Measurements from ENCODE around the gene RPL14. TPM values are rescaled to one million over a fixed set of nuclear protein-coding genes. Genes with fewer than 3 reads are reported as not detected.

The RPL14 gene
- total RNA-seq, 5 donors from 2014 or later (not counting 1 experiment from before 2014, with no cell fraction given), result 2,898 to 3,980 (median 3,701) TPM

- Histone ChIP-seq H3K27ac (ENCODE audit: low read length) (no peak overlapping the region), H3K36me3 (ENCODE audit: control insufficient read depth in 2 of 2, extremely low read depth in 1 of 2, insufficient read depth in 1 of 2, low read length in 1 of 2) (no peaks in the 10 kb centered on the region), H3K4me3 (ENCODE audit: control insufficient read depth in 1 of 2, extremely low read depth in 1 of 2, low read length in 1 of 2) (no peak overlapping the region), H3K9me3 (no peaks in the 10 kb centered on the region), H3K4me1 (ENCODE audit: control insufficient read depth in 1 of 2, extremely low read depth in 1 of 2, insufficient read depth in 2 of 2, low read length in 2 of 2) (no peaks in the 10 kb centered on the region), H3K27me3 (replicated peaks in 1 of 2; ENCODE audit: control insufficient read depth in 2 of 2, extremely low read depth in 1 of 2, insufficient read depth in 2 of 2, low read length in 1 of 2) (no peaks in the 10 kb centered on the region)
- POLR2A ChIA-PET, result no interaction called here
- peaks cover 20% of the 10 kb centered on the region for H3K36me3 Mint-ChIP-seq
- H3K27ac Mint-ChIP-seq, result no peak overlapping the region
- no peaks in the 10 kb centered on the region for H3K27me3 Mint-ChIP-seq
- no peaks in the 10 kb centered on the region for H3K4me1 Mint-ChIP-seq
- H3K9me3 Mint-ChIP-seq, result no peaks in the 10 kb centered on the region
- DNase-seq (no peak), ATAC-seq (replicated peaks in 1 of 4) (no peak)
- no CpG with 5 or more reads among the region's 2 CpGs for WGBS (ENCODE audit: insufficient coverage)
- CTCF ChIA-PET, result no interaction called here
- no peak overlapping the region for H3K4me3 Mint-ChIP-seq
Measured at GRCh38 chr3:40432793-40433192, 24.3 kb upstream of the RPL14 start.

DNA sequence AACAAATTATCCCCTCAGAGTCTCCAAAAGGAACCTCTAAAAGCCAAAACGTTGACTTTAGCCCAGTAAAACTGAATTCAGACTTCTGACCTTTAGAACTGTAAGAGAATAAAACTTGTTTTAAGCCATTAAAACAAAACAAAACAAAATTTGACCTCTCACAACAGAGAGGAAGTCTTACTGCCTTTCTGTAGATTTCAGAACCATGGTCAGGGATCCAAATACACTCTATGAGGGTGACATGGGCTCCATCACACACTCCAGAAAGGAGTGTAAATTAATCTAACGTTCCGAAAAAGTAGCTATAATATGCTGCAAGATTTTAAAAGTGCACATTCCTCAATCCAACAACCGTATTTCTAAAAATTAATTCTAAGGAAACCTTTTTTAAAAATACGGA, 19.2 kb upstream of the RPL14 start:
- CTCF ChIA-PET, result no interaction called here
- H3K4me3 Mint-ChIP-seq, result no peak overlapping the region
- no peaks in the 10 kb centered on the region for H3K27me3 ChIP-seq (replicated peaks in 1 of 2; ENCODE audit: control insufficient read depth in 2 of 2, extremely low read depth in 1 of 2, insufficient read depth in 2 of 2, low read length in 1 of 2)
- H3K36me3 Mint-ChIP-seq, result peaks cover 13% of the 10 kb centered on the region
- H3K4me3 ChIP-seq (ENCODE audit: control insufficient read depth in 1 of 2, extremely low read depth in 1 of 2, low read length in 1 of 2), result no peak overlapping the region
- POLR2A ChIA-PET, result no interaction called here
- H3K9me3 Mint-ChIP-seq, result peaks cover 0 to 4% (median 0%) of the 10 kb centered on the region in 3 donors
- H3K27ac Mint-ChIP-seq, result no peak overlapping the region
- no peaks in the 10 kb centered on the region for H3K4me1 ChIP-seq (ENCODE audit: control insufficient read depth in 1 of 2, extremely low read depth in 1 of 2, insufficient read depth in 2 of 2, low read length in 2 of 2)
- ATAC-seq (replicated peaks in 1 of 4) (no peak), DNase-seq (no peak)
- no CpG with 5 or more reads among the region's 5 CpGs for WGBS (ENCODE audit: insufficient coverage)
- no peaks in the 10 kb centered on the region for H3K4me1 Mint-ChIP-seq
- H3K36me3 ChIP-seq (ENCODE audit: control insufficient read depth in 2 of 2, extremely low read depth in 1 of 2, insufficient read depth in 1 of 2, low read length in 1 of 2), result no peaks in the 10 kb centered on the region
- H3K9me3 ChIP-seq, result no peaks in the 10 kb centered on the region
- no peaks in the 10 kb centered on the region for H3K27me3 Mint-ChIP-seq
- no peak overlapping the region for H3K27ac ChIP-seq (ENCODE audit: low read length)

GRCh38 chr3:40445062-40445461, 12.1 kb upstream of the RPL14 start:
- H3K9me3 Mint-ChIP-seq, result peaks cover 0 to 4% (median 0%) of the 10 kb centered on the region in 3 donors
- POLR2A ChIA-PET, result interaction anchor here in 1 of 2 donors (0.7 kb wide), 1 partner anchor 53 kb away, joined by 3 read pairs; no protein-coding TSS in a partner anchor

DNA sequence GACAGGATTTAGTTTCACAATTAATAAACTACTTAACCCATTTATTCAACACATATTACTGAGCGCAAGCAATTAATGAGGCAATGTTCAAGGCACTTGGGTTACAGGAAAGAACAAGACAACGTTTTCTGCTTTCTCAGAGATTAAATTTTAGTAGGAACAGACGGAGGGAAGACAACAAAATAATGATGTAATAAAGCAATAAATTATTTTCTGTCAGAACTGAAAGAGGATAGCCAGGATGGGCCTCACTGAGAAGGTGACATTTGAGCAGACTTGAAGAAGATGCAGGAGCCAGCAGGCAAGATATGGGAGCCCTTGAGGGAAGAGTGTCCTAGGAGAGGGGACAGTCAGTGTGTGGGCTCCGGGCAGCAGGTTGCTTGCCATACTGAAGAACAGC, 11.3 kb upstream of the RPL14 start:
- Histone ChIP-seq H3K36me3 (ENCODE audit: control insufficient read depth in 2 of 2, extremely low read depth in 1 of 2, insufficient read depth in 1 of 2, low read length in 1 of 2) (peaks cover 5 to 8% of the 10 kb centered on the region in 2 donors), H3K27me3 (replicated peaks in 1 of 2; ENCODE audit: control insufficient read depth in 2 of 2, extremely low read depth in 1 of 2, insufficient read depth in 2 of 2, low read length in 1 of 2) (no peaks in the 10 kb centered on the region), H3K4me1 (ENCODE audit: control insufficient read depth in 1 of 2, extremely low read depth in 1 of 2, insufficient read depth in 2 of 2, low read length in 2 of 2) (no peaks in the 10 kb centered on the region), H3K4me3 (ENCODE audit: control insufficient read depth in 1 of 2, extremely low read depth in 1 of 2, low read length in 1 of 2) (no peak overlapping the region), H3K27ac (ENCODE audit: low read length) (no peak overlapping the region), H3K9me3 (no peaks in the 10 kb centered on the region)
- Mint-ChIP-seq H3K36me3 (peaks cover 22% of the 10 kb centered on the region), H3K9me3 (no peaks in the 10 kb centered on the region), H3K4me3 (no peak overlapping the region), H3K27ac (no peak overlapping the region), H3K27me3 (no peaks in the 10 kb centered on the region), H3K4me1 (no peaks in the 10 kb centered on the region)
- CTCF ChIA-PET, result no interaction called here
- DNase-seq (no peak), ATAC-seq (replicated peaks in 1 of 4) (no peak)
- POLR2A ChIA-PET, result no interaction called here
- WGBS (ENCODE audit: insufficient coverage), result 100% methylated on average over 2 of the region's 4 CpGs

More at GRCh38 chr3:40445062-40445461, 12.1 kb upstream of the RPL14 start:
- Mint-ChIP-seq H3K4me1 (no peaks in the 10 kb centered on the region), H3K4me3 (no peak overlapping the region), H3K36me3 (peaks cover 22% of the 10 kb centered on the region), H3K27me3 (no peaks in the 10 kb centered on the region), H3K27ac (no peak overlapping the region)
- DNase-seq (no peak), ATAC-seq (replicated peaks in 1 of 4) (no peak)
- Histone ChIP-seq H3K36me3 (ENCODE audit: control insufficient read depth in 2 of 2, extremely low read depth in 1 of 2, insufficient read depth in 1 of 2, low read length in 1 of 2) (peaks cover 5 to 8% of the 10 kb centered on the region in 2 donors), H3K9me3 (no peaks in the 10 kb centered on the region), H3K4me3 (ENCODE audit: control insufficient read depth in 1 of 2, extremely low read depth in 1 of 2, low read length in 1 of 2) (no peak overlapping the region), H3K27ac (ENCODE audit: low read length) (no peak overlapping the region), H3K27me3 (replicated peaks in 1 of 2; ENCODE audit: control insufficient read depth in 2 of 2, extremely low read depth in 1 of 2, insufficient read depth in 2 of 2, low read length in 1 of 2) (no peaks in the 10 kb centered on the region), H3K4me1 (ENCODE audit: control insufficient read depth in 1 of 2, extremely low read depth in 1 of 2, insufficient read depth in 2 of 2, low read length in 2 of 2) (no peaks in the 10 kb centered on the region)
- CTCF ChIA-PET, result no interaction called here
- WGBS (ENCODE audit: insufficient coverage), result 89% methylated on average over 9 of the region's 9 CpGs

GRCh38 chr3:40450438-40450837, 6.7 kb upstream of the RPL14 start:
- DNase-seq (no peak), ATAC-seq (replicated peaks in 1 of 4) (no peak)
- ChIA-PET CTCF (interaction anchor here (0.7 kb wide), 2 partner anchors 181 to 346 kb away, joined by 4 to 9 read pairs; no protein-coding TSS in a partner anchor), POLR2A (no interaction called here)
- Mint-ChIP-seq H3K4me1 (peaks cover 20 to 25% (median 21%) of the 10 kb centered on the region in 3 donors), H3K27ac (no peak overlapping the region), H3K27me3 (no peaks in the 10 kb centered on the region), H3K36me3 (peaks cover 22% of the 10 kb centered on the region), H3K4me3 (no peak overlapping the region), H3K9me3 (no peaks in the 10 kb centered on the region)
- no CpG with 5 or more reads among the region's 2 CpGs for WGBS (ENCODE audit: insufficient coverage)
- no peak overlapping the region for H3K4me3 ChIP-seq (ENCODE audit: control insufficient read depth in 1 of 2, extremely low read depth in 1 of 2, low read length in 1 of 2)
- H3K36me3 ChIP-seq (ENCODE audit: control insufficient read depth in 2 of 2, extremely low read depth in 1 of 2, insufficient read depth in 1 of 2, low read length in 1 of 2), result peaks cover 5 to 8% of the 10 kb centered on the region in 2 donors
- H3K9me3 ChIP-seq, result no peaks in the 10 kb centered on the region
- no peaks in the 10 kb centered on the region for H3K27me3 ChIP-seq (replicated peaks in 1 of 2; ENCODE audit: control insufficient read depth in 2 of 2, extremely low read depth in 1 of 2, insufficient read depth in 2 of 2, low read length in 1 of 2)
- peaks cover 7 to 16% of the 10 kb centered on the region in 2 experiments for H3K4me1 ChIP-seq (ENCODE audit: control insufficient read depth in 1 of 2, extremely low read depth in 1 of 2, insufficient read depth in 2 of 2, low read length in 2 of 2)
- H3K27ac ChIP-seq (ENCODE audit: low read length), result no peak overlapping the region

DNA sequence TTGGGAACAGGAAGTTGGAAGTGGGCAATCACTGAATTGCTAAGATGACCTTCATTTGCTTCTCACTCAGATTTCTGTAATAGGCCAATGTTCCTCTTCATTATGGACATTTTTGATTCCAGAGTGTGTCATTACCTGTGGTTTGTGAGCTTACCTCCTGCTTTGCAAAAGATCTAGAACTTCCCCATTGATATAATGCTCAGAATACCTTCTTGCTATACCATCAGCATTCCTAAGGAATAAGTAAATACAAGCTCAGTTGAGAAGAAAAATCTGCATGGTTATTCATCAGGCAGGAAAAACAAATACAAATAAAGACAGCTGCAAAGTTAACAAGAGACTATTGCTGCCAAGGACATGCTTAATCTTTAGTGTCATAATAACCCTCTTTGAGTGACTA, 5.6 kb upstream of the RPL14 start:
- Histone ChIP-seq H3K9me3 (no peaks in the 10 kb centered on the region), H3K4me3 (ENCODE audit: control insufficient read depth in 1 of 2, extremely low read depth in 1 of 2, low read length in 1 of 2) (no peak overlapping the region), H3K4me1 (ENCODE audit: control insufficient read depth in 1 of 2, extremely low read depth in 1 of 2, insufficient read depth in 2 of 2, low read length in 2 of 2) (peaks cover 11 to 21% of the 10 kb centered on the region in 2 experiments), H3K27me3 (replicated peaks in 1 of 2; ENCODE audit: control insufficient read depth in 2 of 2, extremely low read depth in 1 of 2, insufficient read depth in 2 of 2, low read length in 1 of 2) (no peaks in the 10 kb centered on the region), H3K36me3 (ENCODE audit: control insufficient read depth in 2 of 2, extremely low read depth in 1 of 2, insufficient read depth in 1 of 2, low read length in 1 of 2) (peaks cover 0 to 4% of the 10 kb centered on the region in 2 donors), H3K27ac (ENCODE audit: low read length) (no peak overlapping the region)
- DNase-seq, result no peak
- Mint-ChIP-seq H3K4me3 (peak overlapping the region in 2 of 3 donors; percentile 19 to 94), H3K4me1 (peaks cover 26 to 31% (median 30%) of the 10 kb centered on the region in 3 donors), H3K9me3 (no peaks in the 10 kb centered on the region), H3K27ac (peak overlapping the region; percentile 23 to 99), H3K27me3 (no peaks in the 10 kb centered on the region), H3K36me3 (peaks cover 12% of the 10 kb centered on the region)
- CTCF ChIA-PET, result interaction anchor here (0.7 to 2.3 kb wide), 3 partner anchors 8 to 142 kb away, joined by 4 to 7 read pairs (median 4); partner anchors contain the start of genes EIF1B (in 1 of the 2) and ZNF620 (in 1 of the 2)
- no peak for ATAC-seq (replicated peaks in 1 of 4)
- POLR2A ChIA-PET, result interaction anchor here in 1 of 2 donors (0.5 to 1.6 kb wide), 2 partner anchors 13 to 64 kb away, joined by 3 to 5 read pairs; partner anchors contain the start of gene ENTPD3

Measured in T-cell (primary cell).